Activated effector memory CD4-positive, alpha-beta T cell treated with Interleukin-2 at 50 U/mL for 16 hours (primary cell): Measurements from ENCODE around the gene CISD1.
A peak's percentile ranks its signal among the peaks of the same experiment; 100 is the strongest.

ENCODE experiments used
- DNase-seq: peaks from one replicate; pipeline ENCODE4 v3.0.0-alpha.2; 2020

The CISD1 gene

DNA sequence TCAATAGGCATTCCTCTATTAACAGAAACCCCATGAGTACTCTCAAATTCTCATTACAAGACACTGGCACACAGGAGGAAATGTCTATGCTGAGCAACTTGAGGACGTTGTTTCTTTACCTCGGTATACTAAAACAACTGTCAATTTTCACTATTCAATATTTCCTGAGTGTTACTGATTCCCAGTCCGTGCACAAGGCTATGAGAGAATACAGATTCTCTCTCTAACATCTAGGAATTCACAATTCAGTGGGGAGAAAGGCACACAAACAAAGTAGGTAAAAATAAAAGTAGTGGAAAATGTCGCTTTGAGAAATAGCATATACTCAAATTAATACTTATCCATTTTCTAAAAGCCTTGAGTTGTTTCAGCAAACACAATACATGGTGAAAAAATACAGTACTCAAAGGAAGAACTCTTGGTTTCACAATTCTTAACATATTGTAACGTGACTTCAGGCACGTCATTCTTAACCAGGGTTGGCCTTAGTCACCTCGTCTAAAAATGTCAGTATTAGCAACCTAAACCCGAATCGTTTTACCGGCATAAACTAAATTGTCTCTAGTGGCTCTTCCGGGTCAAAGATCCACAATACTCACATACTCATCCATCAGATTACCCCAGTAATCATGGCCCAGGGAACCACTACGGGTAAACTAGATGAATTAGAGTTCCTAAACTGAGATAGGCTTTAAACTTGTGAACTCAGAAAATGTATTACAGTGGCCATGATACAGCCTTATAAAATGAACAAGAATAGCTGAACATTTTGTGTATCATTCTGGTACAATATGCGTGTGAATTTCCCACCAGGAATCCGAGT, 2.7 kb upstream of the CISD1 start:
- no peak for DNase-seq

DNA sequence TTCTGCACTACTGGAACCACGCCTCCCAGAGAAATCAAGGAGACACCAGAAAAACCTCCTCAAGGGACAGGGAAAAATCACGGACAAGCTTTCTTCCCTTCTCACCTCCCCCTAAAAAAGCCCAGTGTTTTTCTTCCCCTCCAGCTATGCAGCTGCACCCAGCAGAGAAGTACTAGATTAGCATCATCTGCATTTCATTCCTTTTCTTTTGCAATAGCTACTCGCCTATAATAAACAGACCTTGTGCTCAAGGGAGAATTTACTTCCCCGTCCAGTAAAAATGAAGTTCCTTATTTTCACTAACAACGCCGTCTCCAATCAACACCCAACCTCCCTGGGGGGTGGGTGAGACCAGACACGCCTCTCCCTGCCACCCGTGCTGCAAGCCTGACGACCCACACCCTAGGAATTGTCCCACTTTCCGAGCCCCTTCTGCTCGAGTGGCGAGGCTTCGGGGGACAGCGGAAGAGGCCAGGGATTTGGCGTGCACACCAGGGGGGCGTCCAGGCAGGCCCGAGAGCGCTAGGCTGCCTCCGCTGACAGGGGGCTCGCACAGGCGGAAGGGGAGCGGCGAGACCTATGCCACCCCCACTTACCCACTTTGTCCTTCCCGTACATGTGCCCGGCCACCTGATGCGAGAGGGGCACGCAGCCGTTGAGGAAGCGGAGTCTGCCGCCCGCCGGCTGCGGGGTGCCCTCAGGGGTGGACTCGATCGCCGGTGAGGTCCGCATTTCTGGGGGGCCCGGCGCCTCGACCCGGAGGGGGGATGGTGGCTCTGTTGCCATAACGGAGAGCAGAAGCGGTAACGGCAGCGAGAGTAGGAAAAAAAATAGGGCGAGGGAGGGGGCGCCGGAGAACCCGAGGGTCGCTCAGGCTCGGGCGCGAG, 1.9 kb upstream of the CISD1 start:
- DNase-seq = peak; percentile 14

GRCh38 chr10:58267713-58268453, 1.1 kb upstream of the CISD1 start, which contains the start of gene IPMK:
Gene IPMK (minus strand): TSS chr10:58267894. CDS start chr10:58267611, 283 bp downstream.
- DNase-seq = peak; percentile 93

DNA sequence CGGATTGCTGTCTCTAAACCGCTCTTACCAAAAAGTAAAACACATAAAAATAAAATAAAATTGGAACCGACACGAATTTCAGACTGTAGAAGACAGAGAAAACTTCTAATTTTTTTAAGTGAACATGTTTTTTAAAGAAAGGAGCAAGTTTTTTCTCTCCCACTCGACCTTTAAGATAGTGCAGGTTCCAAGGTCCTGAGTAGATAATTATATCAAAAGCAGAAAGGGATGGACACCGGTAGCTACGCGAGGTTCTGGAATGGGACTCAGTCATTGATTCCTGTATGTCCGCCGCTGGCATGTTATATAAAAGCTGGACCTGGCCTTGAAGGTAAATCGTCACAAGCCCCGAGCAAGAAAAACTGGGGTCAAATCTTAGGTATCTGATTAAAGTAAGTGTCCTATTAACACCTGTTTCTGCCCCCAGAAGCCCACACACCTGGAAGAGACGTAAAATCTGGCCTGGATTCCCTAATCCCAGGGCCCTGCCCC, 462 bp upstream of the CISD1 start:
- no peak for DNase-seq

DNA sequence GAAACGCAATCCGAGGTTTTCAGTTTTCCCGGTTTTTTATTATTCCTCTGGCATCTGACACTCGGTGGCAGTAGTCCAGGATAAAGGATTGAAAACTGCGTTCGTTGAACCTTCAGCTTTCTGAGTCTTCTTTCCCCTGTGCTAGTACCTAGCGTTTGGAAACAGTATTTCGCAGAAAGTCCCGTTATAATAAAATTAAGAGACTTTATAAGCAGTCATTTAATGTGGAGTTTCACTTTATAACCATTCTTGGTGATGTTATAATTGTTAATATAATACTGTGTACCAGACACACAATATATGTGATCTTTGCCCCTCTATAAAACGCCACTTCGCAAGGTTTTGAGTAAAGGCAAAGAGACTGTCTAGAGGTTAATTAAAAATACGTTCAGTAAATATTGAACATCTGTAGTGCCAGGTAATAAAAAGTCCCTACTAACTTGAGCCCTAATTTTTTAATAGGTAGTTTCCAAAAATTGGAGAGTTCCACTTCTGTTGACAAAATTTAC, 874 bp downstream of the CISD1 start:
- DNase-seq = no peak

- no peak for DNase-seq
Measured at GRCh38 chr10:58275261-58275660, 6.3 kb downstream of the CISD1 start.

GRCh38 chr10:58275908-58276307, 6.9 kb downstream of the CISD1 start:
- DNase-seq = no peak

DNA sequence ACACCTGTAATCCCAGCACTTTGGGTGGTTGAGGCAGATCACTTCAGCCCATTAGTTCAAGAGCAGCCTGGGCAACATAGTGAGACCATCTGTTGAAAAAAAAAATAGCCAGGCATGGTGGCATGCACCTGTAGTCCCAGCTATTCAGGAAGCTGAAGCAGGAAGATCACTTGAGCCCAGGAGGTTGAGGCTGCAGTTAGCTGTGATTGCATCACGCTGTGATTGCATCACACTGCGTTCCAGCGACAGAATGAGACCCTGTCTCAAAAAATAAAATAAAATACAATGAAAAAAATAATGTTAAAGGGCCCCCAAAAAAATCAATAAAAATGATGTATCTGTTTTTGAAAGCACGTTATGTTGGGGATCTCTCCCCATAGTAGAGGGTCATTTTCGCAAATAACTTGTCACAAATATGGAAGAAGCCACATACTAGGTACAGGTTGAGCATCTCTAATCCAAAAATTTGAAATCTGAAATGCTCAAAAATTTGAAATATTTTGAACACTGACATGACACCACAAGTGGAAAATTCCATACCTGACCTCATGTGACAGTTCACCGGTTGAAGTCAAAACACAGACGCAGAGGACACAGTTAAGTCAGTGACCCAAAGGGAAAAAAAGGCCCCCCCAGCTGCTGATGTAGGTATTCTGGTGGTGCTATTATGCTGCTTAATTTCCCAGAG, 9.5 kb downstream of the CISD1 start:
- DNase-seq = no peak

DNA sequence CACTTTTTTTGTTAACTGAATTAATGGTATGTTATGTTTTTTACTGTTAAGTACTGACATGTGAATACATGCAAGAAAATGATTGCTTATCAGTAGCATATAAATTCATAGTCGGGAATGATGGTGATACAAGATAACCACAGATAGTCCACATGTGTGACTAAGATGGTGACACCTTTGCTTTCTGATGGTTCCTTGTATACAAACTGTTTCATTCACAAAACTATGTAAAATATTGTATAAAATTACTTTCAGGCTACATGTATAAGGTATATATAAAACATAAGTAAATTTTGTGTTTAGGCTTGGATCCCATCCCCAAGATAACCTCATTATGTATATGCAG, 10.0 kb downstream of the CISD1 start:
- no peak for DNase-seq

GRCh38 chr10:58280477-58280876, 11.5 kb downstream of the CISD1 start:
- no peak for DNase-seq

- no peak for DNase-seq
Measured at GRCh38 chr10:58281092-58281752, 12.3 kb downstream of the CISD1 start.

DNA sequence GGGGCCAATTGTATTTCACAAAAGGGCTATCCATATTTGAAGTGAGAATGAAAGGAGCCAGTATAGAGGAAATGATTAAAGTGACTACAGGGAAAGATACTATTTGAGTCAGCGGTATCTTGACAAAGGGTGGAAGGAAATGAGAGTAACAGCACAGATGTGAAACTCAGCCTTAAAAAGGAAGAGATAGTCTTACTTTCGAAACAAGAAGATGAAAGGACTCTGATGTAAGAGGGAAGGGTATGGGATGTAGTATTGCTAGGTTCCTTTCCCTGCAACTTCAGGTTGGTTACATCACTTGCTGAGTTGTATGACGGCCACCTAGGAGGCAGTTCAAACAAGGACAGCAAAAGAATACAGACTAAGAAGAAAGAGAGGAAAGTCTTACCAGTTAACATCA, 13.7 kb downstream of the CISD1 start:
- DNase-seq = no peak

DNA sequence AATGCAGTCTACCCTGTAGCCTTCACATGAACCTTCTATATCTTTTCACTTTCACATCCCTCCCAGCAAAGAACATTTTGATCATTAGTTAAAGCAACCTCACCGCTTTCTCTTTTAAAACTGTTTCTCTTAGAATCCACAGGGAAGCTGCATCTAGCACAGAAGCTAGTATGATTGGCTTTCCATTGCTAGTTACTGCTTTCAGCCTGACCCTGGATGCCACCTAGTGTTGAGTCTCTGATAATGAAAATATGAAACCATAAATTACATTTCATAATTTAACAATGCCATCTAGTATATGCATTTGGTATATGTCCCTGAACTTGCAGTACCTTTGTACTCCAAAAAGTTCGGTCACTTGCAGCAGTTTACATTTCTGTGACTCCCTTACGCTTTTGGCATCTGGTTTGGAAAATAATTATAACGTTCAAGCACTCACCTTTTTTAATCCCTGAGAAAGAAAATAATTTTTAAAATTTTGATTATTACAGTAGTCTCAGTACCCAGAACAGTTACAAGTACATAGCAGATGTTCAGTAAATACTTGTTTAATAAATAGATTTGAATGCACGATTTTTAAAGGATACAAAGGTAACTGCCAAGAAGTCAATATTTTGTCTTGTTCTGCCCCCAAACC, 22.7 kb downstream of the CISD1 start:
- no peak for DNase-seq

DNA sequence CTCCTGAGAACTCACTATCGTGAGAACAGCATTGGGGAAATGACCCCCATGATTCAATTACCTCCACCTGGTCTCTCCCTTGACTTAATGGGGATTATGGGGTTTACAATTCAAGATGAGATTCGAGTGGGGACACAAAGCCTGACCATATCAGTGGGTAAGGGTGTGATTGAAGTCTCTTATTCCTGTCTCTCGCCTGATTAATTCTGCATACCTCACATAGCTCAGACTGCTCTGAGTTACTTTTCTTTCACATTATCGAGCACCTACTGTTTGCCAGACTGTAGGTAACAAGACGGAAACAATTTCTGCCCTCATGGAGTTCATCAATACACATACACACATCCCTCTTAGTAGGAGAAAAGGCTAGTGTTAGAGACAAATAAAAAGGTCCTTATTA, 25.0 kb downstream of the CISD1 start:
- no peak for DNase-seq

DNA sequence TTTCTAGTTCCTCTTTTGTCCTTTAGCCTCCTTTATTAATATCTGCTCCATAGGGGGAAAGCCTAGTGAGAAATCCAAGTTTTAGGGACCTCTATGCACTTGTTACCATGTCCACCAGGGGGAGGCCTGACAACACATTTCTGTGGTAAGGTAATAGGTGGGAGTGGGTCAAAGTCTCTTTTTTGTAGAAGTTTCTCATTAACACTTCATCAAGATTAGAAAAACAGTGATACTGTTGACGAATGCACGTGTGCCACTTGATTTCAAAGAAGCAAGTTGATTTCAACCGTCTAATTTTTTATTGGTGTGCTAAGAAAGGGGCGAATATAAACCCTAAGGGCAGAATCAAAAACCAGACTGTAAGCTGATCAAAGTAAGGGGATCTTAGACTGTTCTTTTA, 30.6 kb downstream of the CISD1 start:
- DNase-seq = peak; percentile 9

- DNase-seq = no peak
Measured at GRCh38 chr10:58300676-58301075, 31.7 kb downstream of the CISD1 start.

DNA sequence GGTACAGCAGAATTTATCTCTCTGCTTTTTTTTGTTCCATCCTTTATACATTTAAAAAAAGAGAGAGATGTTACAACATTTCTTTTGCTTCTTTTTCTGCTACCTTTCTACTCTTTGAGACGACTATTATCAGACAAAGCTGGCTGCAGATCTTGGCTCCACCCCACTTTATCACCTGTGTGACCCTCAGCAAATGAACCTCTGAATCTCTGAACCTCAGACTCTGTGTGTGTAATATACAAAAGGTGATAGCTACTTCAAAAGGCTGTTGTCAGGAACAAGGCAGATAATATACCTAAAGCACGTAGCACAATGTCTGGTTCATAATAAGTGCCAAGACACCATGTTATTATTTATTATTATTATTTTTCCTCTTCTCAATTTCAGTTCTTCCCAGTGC, 33.3 kb downstream of the CISD1 start:
- no peak for DNase-seq

DNA sequence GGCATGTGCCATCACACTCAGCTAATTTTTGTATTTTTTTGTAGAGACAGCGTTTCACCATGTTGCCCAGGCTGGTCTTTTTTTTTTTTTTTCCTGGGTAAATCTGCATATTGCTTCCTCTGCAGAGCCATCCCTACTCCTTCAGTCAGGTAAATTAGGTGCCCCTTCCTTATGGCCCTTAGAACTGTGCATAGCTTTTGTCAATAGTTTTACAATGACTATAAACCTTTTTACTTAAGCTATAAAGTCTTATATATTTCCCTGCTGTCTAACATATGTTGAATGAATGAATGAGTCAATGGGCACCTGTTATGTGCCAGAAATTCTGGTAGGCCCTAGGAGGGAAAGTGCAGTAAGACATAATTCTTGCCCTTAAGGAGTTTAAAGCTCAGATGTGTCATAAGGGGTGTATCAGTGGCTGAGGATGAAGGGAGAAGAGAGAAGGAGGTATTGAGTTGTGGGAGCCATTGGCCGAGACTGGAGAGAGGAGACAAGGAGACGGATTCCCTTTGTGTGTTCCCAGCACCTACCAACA, 35.2 kb downstream of the CISD1 start:
- DNase-seq = no peak

DNA sequence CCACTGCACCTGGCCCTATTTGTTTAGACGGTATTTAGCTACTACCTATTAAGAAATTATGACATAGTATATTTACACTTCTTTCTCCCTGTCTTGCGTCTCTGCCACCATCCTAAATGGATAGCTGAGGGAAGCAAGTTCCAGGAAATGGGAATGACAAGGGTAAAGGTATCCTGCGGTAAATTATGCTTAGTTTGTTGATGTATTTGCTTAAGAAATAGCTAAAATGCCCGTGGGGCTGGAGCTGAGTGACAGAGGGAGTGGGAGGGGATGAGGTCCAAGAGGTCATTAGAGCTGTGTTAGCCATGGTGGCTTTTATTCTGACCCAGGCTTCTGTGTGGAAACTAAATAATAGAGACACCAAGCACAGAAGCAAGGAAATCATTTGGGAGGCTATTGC, 36.9 kb downstream of the CISD1 start:
- no peak for DNase-seq

- DNase-seq = no peak
Measured at GRCh38 chr10:58307676-58308075, 38.7 kb downstream of the CISD1 start.

GRCh38 chr10:58311026-58311425, 42.1 kb downstream of the CISD1 start:
- DNase-seq = no peak
